Neuronal stem cell (in vitro differentiated cells): ENCODE data around the gene SOX8.

Experiments
- DNase-seq: peaks from one replicate; pipeline ENCODE4 v3.0.0-alpha.2; 2013; ENCODE audit warnings: low spot score
- H2AFZ ChIP-seq: one replicate; pipeline ENCODE4 v1.6.1; 2013; ENCODE audit warnings: mild to moderate bottlenecking, low read length, inconsistent platforms
- H2AK5ac ChIP-seq: 2 replicates; pipeline ENCODE4 v1.6.1; 2013; ENCODE audit warnings: low read depth, mild to moderate bottlenecking, inconsistent platforms, low read length, moderate library complexity, mixed read lengths
- H2BK120ac ChIP-seq: 2 replicates; pipeline ENCODE4 v1.6.1; 2013; ENCODE audit warnings: low read depth, mild to moderate bottlenecking, inconsistent platforms, low read length, moderate library complexity, mixed read lengths
- H2BK12ac ChIP-seq: one replicate; pipeline ENCODE4 v1.6.1; 2013; ENCODE audit warnings: low read length, inconsistent platforms
- H2BK15ac ChIP-seq: 2 replicates; pipeline ENCODE4 v1.6.1; 2013; ENCODE audit warnings: mild to moderate bottlenecking, low read length, inconsistent platforms, mixed read lengths
- H2BK5ac ChIP-seq: one replicate; pipeline ENCODE4 v1.6.1; 2013; ENCODE audit warnings: inconsistent platforms, mild to moderate bottlenecking, low read length, moderate library complexity
- H3K14ac ChIP-seq: one replicate; pipeline ENCODE4 v1.6.1; 2013; ENCODE audit warnings: low read length, inconsistent platforms
- H3K18ac ChIP-seq: 2 replicates; pipeline ENCODE4 v1.6.1; 2013; ENCODE audit warnings: low read length, inconsistent platforms
- H3K23ac ChIP-seq: 2 replicates; pipeline ENCODE4 v1.6.1; 2013; ENCODE audit warnings: low read depth, mild to moderate bottlenecking, mixed read lengths, low read length, inconsistent platforms; ENCODE audit not compliant: poor library complexity
- H3K27ac ChIP-seq: replicated peaks from 3 replicates; pipeline ENCODE4 v1.5.1; 2013; ENCODE audit warnings: low read length, inconsistent platforms
- H3K27me3 ChIP-seq, 3 experiments: 2 replicates each; pipeline ENCODE4 v1.6.1; 2013; ENCODE audit warnings: low read length in 3 of 3, mild to moderate bottlenecking in 2 of 3, inconsistent platforms in 1 of 3, low read depth in 1 of 3, mixed read lengths in 1 of 3, moderate library complexity in 1 of 3; ENCODE audit not compliant: control insufficient read depth in 3 of 3, insufficient read depth in 3 of 3
- H3K36me3 ChIP-seq, 2 donors: replicated peaks in 1 of 2; 2 replicates each; pipeline ENCODE4 v1.6.1; 2013; ENCODE audit warnings: low read length in 2 of 2; ENCODE audit not compliant: control insufficient read depth in 2 of 2, insufficient read depth in 2 of 2
- H3K4ac ChIP-seq: 2 replicates; pipeline ENCODE4 v1.6.1; 2013; ENCODE audit warnings: inconsistent platforms, mild to moderate bottlenecking, low read length, moderate library complexity
- H3K4me1 ChIP-seq, 2 donors: 1 replicate in 1 of 2; 2 replicates in 1 of 2; pipeline ENCODE4 v1.6.1; 2013; ENCODE audit warnings: low read length in 2 of 2, low read depth in 1 of 2; ENCODE audit not compliant: control insufficient read depth in 2 of 2, insufficient read depth in 1 of 2
- H3K4me2 ChIP-seq: one replicate; pipeline ENCODE4 v1.6.1; 2013; ENCODE audit warnings: mild to moderate bottlenecking, low read length, inconsistent platforms; ENCODE audit not compliant: insufficient read depth, poor library complexity, severe bottlenecking
- H3K4me3 ChIP-seq, 2 donors: 2 replicates each; pipeline ENCODE4 v1.5.1; 2013; ENCODE audit warnings: low read length in 2 of 2, mild to moderate bottlenecking in 2 of 2, inconsistent platforms in 1 of 2, moderate library complexity in 1 of 2
- H3K79me1 ChIP-seq: one replicate; pipeline ENCODE4 v1.6.1; 2013; ENCODE audit warnings: low read depth, mild to moderate bottlenecking, inconsistent platforms, low read length, moderate library complexity
- H3K9ac ChIP-seq: one replicate; pipeline ENCODE4 v1.6.1; 2013; ENCODE audit warnings: mild to moderate bottlenecking, low read depth, low read length, inconsistent platforms; ENCODE audit not compliant: poor library complexity
- H3K9me3 ChIP-seq, 2 donors: replicated peaks in 1 of 2; 2 replicates each; pipeline versions ENCODE3 to v1.6.1; 2013; ENCODE audit warnings: low read length in 2 of 2, mild to moderate bottlenecking in 2 of 2, inconsistent platforms in 1 of 2, low read depth in 1 of 2, mixed read lengths in 1 of 2, moderate library complexity in 1 of 2; ENCODE audit not compliant: control insufficient read depth in 2 of 2, insufficient read depth in 1 of 2
- H4K8ac ChIP-seq: one replicate; pipeline ENCODE4 v1.6.1; 2013; ENCODE audit warnings: low read depth, mild to moderate bottlenecking, inconsistent platforms, low read length, moderate library complexity
- H4K91ac ChIP-seq: one replicate; pipeline ENCODE4 v1.6.1; 2013; ENCODE audit warnings: low read length, low read depth, mild to moderate bottlenecking, inconsistent platforms; ENCODE audit not compliant: poor library complexity
- WGBS, 2 donors: extraction: QIAGEN DNeasy Blood & Tissue Kit; methylation state at CpG; one replicate each; pipeline ENCODE4 v1.1.7; 2013; ENCODE audit warnings: missing lambda C conversion rate in 2 of 2, mixed read lengths in 1 of 2; ENCODE audit not compliant: insufficient read length in 2 of 2, insufficient replicate concordance in 1 of 2; ENCODE audit errors: extremely low coverage in 2 of 2; 5-methylcytosine and 5-hydroxymethylcytosine counted together

The SOX8 gene

GRCh38 chr16:979859-980594 lies 1.5 kb upstream of the SOX8 start:
- peak overlapping the region; percentile 82 for H3K14ac ChIP-seq
- H3K4me2 ChIP-seq, result peak overlapping the region; percentile 98
- H3K27ac ChIP-seq, result no peak overlapping the region
- H2AFZ ChIP-seq, result peak overlapping the region; percentile 86
- peaks cover 0 to under 1% of the 10 kb centered on the region in 2 donors for H3K36me3 ChIP-seq
- H2BK12ac ChIP-seq, result peak overlapping the region; percentile 90
- no peak overlapping the region for H4K91ac ChIP-seq
- no peak for DNase-seq
- H3K18ac ChIP-seq, result peak overlapping the region; percentile 96
- peak overlapping the region; percentile 26 for H3K4ac ChIP-seq
- H3K9ac ChIP-seq, result peak overlapping the region; percentile 81
- H4K8ac ChIP-seq, result no peak overlapping the region
- peaks cover 7% of the 10 kb centered on the region for H3K79me1 ChIP-seq
- H3K4me1 ChIP-seq, result peaks cover 17 to 25% of the 10 kb centered on the region in 2 donors
- peak overlapping the region; percentile 99 for H2AK5ac ChIP-seq
- H2BK120ac ChIP-seq, result peak overlapping the region; percentile 72
- H3K23ac ChIP-seq, result peak overlapping the region; percentile 96
- peak overlapping the region; percentile 92 for H2BK15ac ChIP-seq
- H3K27me3 ChIP-seq, result peaks cover 10 to 45% (median 11%) of the 10 kb centered on the region in 3 experiments
- no CpG with 5 or more reads among the region's 63 CpGs for WGBS, 2 donors
- H3K9me3 ChIP-seq, result peaks cover 0 to 1% of the 10 kb centered on the region in 2 donors
- peak overlapping the region; percentile 52 to 77 for H3K4me3 ChIP-seq
- peak overlapping the region; percentile 93 for H2BK5ac ChIP-seq

GRCh38 chr16:980595-980854 lies 1.0 kb upstream of the SOX8 start:
- Histone ChIP-seq H3K4me1 (peaks cover 17 to 25% of the 10 kb centered on the region in 2 donors), H3K18ac (peak overlapping the region; percentile 96), H2BK5ac (peak overlapping the region; percentile 93), H3K14ac (peak overlapping the region; percentile 82), H3K27me3 (peaks cover 10 to 45% (median 11%) of the 10 kb centered on the region in 3 experiments), H2BK15ac (peak overlapping the region; percentile 92), H3K4me2 (peak overlapping the region; percentile 98), H3K9me3 (peaks cover 0 to 1% of the 10 kb centered on the region in 2 donors), H4K8ac (no peak overlapping the region), H3K4ac (no peak overlapping the region), H2AFZ (peak overlapping the region; percentile 86), H3K27ac (no peak overlapping the region), H2BK120ac (no peak overlapping the region), H3K9ac (peak overlapping the region; percentile 81), H3K36me3 (peaks cover 3 to 6% of the 10 kb centered on the region in 2 donors), H4K91ac (no peak overlapping the region), H2AK5ac (no peak overlapping the region), H3K23ac (no peak overlapping the region), H2BK12ac (no peak overlapping the region), H3K79me1 (peaks cover 7% of the 10 kb centered on the region), H3K4me3 (peak overlapping the region; percentile 52 to 77)
- WGBS, 2 donors, result no CpG with 5 or more reads among the region's 31 CpGs
- DNase-seq, result no peak

GRCh38 chr16:982145-983043 lies 824 bp downstream of the SOX8 start:
- H4K8ac ChIP-seq, result peak overlapping the region; percentile 65

More at GRCh38 chr16:982145-983043, 824 bp downstream of the SOX8 start:
- no CpG with 5 or more reads among the region's 76 CpGs for WGBS, 2 donors
- Histone ChIP-seq H2BK15ac (peak overlapping the region; percentile 81), H3K79me1 (peaks cover 7% of the 10 kb centered on the region), H3K36me3 (peaks cover 5 to 19% of the 10 kb centered on the region in 2 donors), H2AFZ (peak overlapping the region; percentile 86), H4K91ac (peak overlapping the region; percentile 72), H3K14ac (peak overlapping the region; percentile 97), H2BK5ac (peak overlapping the region; percentile 66), H3K27ac (no peak overlapping the region), H3K4me2 (peak overlapping the region; percentile 98), H3K4ac (no peak overlapping the region), H3K9ac (peak overlapping the region; percentile 90), H3K18ac (peak overlapping the region; percentile 95), H2BK12ac (peak overlapping the region; percentile 97), H2AK5ac (peak overlapping the region; percentile 93), H3K9me3 (peaks cover 0 to 1% of the 10 kb centered on the region in 2 donors), H3K27me3 (peaks cover 10 to 47% (median 11%) of the 10 kb centered on the region in 3 experiments), H3K4me3 (peak overlapping the region; percentile 52 to 79), H3K23ac (peak overlapping the region; percentile 89), H2BK120ac (peak overlapping the region; percentile 81), H3K4me1 (peaks cover 17 to 21% of the 10 kb centered on the region in 2 donors)
- DNase-seq, result no peak
